A549 (cell line): Measurements from ENCODE around the gene CXADR.

Source experiments
- CEBPB ChIP-seq, 2 experiments: fragments of >200 bp in 1 of 2; sonication (Bioruptor Twin) in 1 of 2; formaldehyde crosslinking in 1 of 2; IDR thresholded peaks; 2 replicates each; pipeline ENCODE4 v1.6.1; 2012 to 2016
- CTCF ChIP-seq: fragments of >200 bp; sonication (Bioruptor Twin); formaldehyde crosslinking; IDR thresholded peaks from 3 replicates; pipeline ENCODE4 v1.5.1; 2016
- ELK1 ChIP-seq: fragments of 150-350 bp; IDR thresholded peaks from 2 replicates; pipeline ENCODE4 v1.6.1; 2014; ENCODE audit warnings: low read depth, mild to moderate bottlenecking, low read length
- EP300 ChIP-seq, 2 experiments: fragments of >200 bp; sonication (Bioruptor Twin); formaldehyde crosslinking; IDR thresholded peaks; 2 replicates in 1 of 2; 3 replicates in 1 of 2; pipeline ENCODE4 v1.6.1; 2016 to 2017
- JUN ChIP-seq, 2 experiments: fragments of >200 bp; sonication (Bioruptor Twin); formaldehyde crosslinking; IDR thresholded peaks; 2 replicates in 1 of 2; 3 replicates in 1 of 2; pipeline ENCODE4 v1.6.1; 2016 to 2017
- KDM1A ChIP-seq: fragments of 200-600 bp; sonication (generic); IDR thresholded peaks from 2 replicates; pipeline ENCODE4 v1.6.1; 2016; ENCODE audit warnings: low read depth, mild to moderate bottlenecking
- REST ChIP-seq: fragments of 200-600 bp; sonication (generic); IDR thresholded peaks from 2 replicates; pipeline ENCODE4 v1.6.1; 2016; ENCODE audit warnings: antibody characterized with exemption, mild to moderate bottlenecking, moderate library complexity

- TF ChIP-seq CEBPB (IDR thresholded peaks at IDR 0.05) (no peak), CTCF (no peak), EP300 (IDR thresholded peaks at IDR 0.05) (no peak), ELK1 (no peak), KDM1A (no peak), JUN (IDR thresholded peaks at IDR 0.05) (no peak), REST (no peak)
These were observed 39.6 kb downstream of the CXADR start for GRCh38 chr21:17552410-17552809.
